Panc1 (cell line): Measurements from ENCODE around the gene TANGO2. TPM values are rescaled to one million over a fixed set of nuclear protein-coding genes. Genes with fewer than 3 reads are reported as not detected.

Source experiments
- ATAC-seq: fragments of 200-7000 bp; cut with Tn5 transposase; 2 replicates; pipeline ENCODE4 v1.9.1; 2020; ENCODE audit warnings: mild to moderate bottlenecking, moderate library complexity
- BruUV-seq: library from RNA; stranded (reverse); fragments of 400-500 nt; replicated peaks from 2 replicates; lab custom pipeline; 2021; lab: Mats Ljungman, UMichigan
- CTCF ChIA-PET: fragments of 300-600 bp; sonication (Branson Sonifier 250); formaldehyde crosslinking; loops from one replicate; lab custom pipeline; 2022; ENCODE audit warnings: antibody characterized with exemption; lab: Charles Lee
- POLR2A ChIA-PET: fragments of 300-600 bp; sonication (Branson Sonifier 250); formaldehyde crosslinking; loops from one replicate; lab custom pipeline; 2022; ENCODE audit warnings: antibody characterized with exemption; lab: Charles Lee
- DNase-seq: peaks from one replicate; pipeline ENCODE4 v3.0.0-alpha.2; 2010; ENCODE audit warnings: low read depth, low spot score
- H3K27ac ChIP-seq: 2 replicates; pipeline ENCODE4 v1.5.1; 2011; ENCODE audit warnings: mild to moderate bottlenecking, low read length, inconsistent platforms
- H3K27me3 ChIP-seq: fragments of 200-500 bp; sonication (Bioruptor generic); 2 replicates; pipeline ENCODE4 v1.6.0; 2014; ENCODE audit warnings: low read length, inconsistent platforms; ENCODE audit not compliant: control insufficient read depth, insufficient read depth
- H3K36me3 ChIP-seq: fragments of 200-500 bp; sonication (Bioruptor generic); 2 replicates; pipeline ENCODE4 v1.5.1; 2014; ENCODE audit warnings: inconsistent platforms, mild to moderate bottlenecking, low read length, moderate library complexity; ENCODE audit not compliant: control insufficient read depth, insufficient read depth
- H3K4me1 ChIP-seq: 2 replicates; pipeline ENCODE4 v1.5.1; 2011; ENCODE audit warnings: inconsistent platforms, mild to moderate bottlenecking, low read length, moderate library complexity; ENCODE audit not compliant: control insufficient read depth, insufficient read depth
- H3K4me3 ChIP-seq, 2 experiments: 2 replicates each; pipeline ENCODE4 v1.5.1; 2011 to 2012; ENCODE audit warnings: low read depth in 2 of 2, low read length in 2 of 2, mild to moderate bottlenecking in 2 of 2, inconsistent platforms in 1 of 2, moderate library complexity in 1 of 2
- H3K9me3 ChIP-seq: fragments of 200-500 bp; sonication (Bioruptor generic); 2 replicates; pipeline ENCODE4 v1.5.1; 2014; ENCODE audit warnings: low read depth, mild to moderate bottlenecking, inconsistent platforms, low read length, moderate library complexity; ENCODE audit not compliant: control insufficient read depth, insufficient read depth
- CTCF ChIP-seq: fragments of 450-650 bp; IDR thresholded peaks from 2 replicates; pipeline ENCODE4 v1.5.1; 2017; ENCODE audit warnings: mild to moderate bottlenecking
- POLR2AphosphoS5 ChIP-seq: IDR thresholded peaks from 2 replicates; pipeline ENCODE4 v1.6.1; 2012; ENCODE audit warnings: mild to moderate bottlenecking, low read depth, low read length, moderate library complexity
- REST ChIP-seq, 2 experiments: IDR thresholded peaks; 2 replicates each; pipeline ENCODE4 v1.6.1; 2011 to 2012; ENCODE audit warnings: low read depth in 2 of 2, control low read depth in 1 of 2, low read length in 1 of 2, mild to moderate bottlenecking in 1 of 2, moderate library complexity in 1 of 2; ENCODE audit not compliant: insufficient read depth in 1 of 2
- SIN3A ChIP-seq: IDR thresholded peaks from 2 replicates; pipeline ENCODE4 v1.6.1; 2012; ENCODE audit warnings: low read depth, mild to moderate bottlenecking, low read length, moderate library complexity, borderline replicate concordance; ENCODE audit not compliant: insufficient read depth
- TCF7L2 ChIP-seq: IDR thresholded peaks from 2 replicates; pipeline ENCODE4 v1.6.1; 2011; ENCODE audit warnings: mild to moderate bottlenecking, low read depth, low read length, inconsistent platforms
- in situ Hi-C: cut with HindIII; loops from 2 replicates; pipeline ENCODE4 v1.10.0; 2016; ENCODE audit warnings: low sequenced_read_pairs, low pct_unique_long_range_greater_than_20kb
- intact Hi-C: fragments of 100-400 bp; cut with micrococcal nuclease; formaldehyde crosslinking; loops from one replicate; pipeline ENCODE4 v1.10.0; 2022; ENCODE audit not compliant: unreplicated experiment
- total RNA-seq: library from RNA; stranded (reverse); gene quantifications from one replicate; pipeline ENCODE4 v1.2.1, GENCODE V29; 2021; ENCODE audit not compliant: unreplicated experiment

TANGO2 gene
- total RNA-seq, 1 experiment from 2014 or later = 32.2 TPM

GRCh38 chr22:20092477-20092854, 71.6 kb downstream of the TANGO2 start:
- CTCF ChIA-PET = no interaction called here
- H3K27me3 ChIP-seq = no peaks in the 10 kb centered on the region
- in situ Hi-C loops = no loop called here
- H3K9me3 ChIP-seq = no peaks in the 10 kb centered on the region
- H3K27ac ChIP-seq = no peak overlapping the region
- DNase-seq = no peak
- BruUV-seq = no TSS peak
- TF ChIP-seq TCF7L2 = no peak
- no peak for TF ChIP-seq REST (IDR thresholded peaks at IDR 0.05; ENCODE audit: insufficient read depth in 1 of 2, low read depth in 2 of 2, low read length in 1 of 2)
- no peak for TF ChIP-seq POLR2AphosphoS5
- no peak for TF ChIP-seq SIN3A
- no peak for TF ChIP-seq CTCF
- no peaks in the 10 kb centered on the region for H3K4me1 ChIP-seq
- H3K36me3 ChIP-seq = peaks cover 16% of the 10 kb centered on the region
- no peak overlapping the region for H3K4me3 ChIP-seq
- ATAC-seq = no peak
- POLR2A ChIA-PET = no interaction called here
- intact Hi-C loops = no loop called here

GRCh38 chr22:20093418-20094196, 72.7 kb downstream of the TANGO2 start:
- in situ Hi-C loops = no loop called here
- CTCF ChIA-PET = no interaction called here

More at GRCh38 chr22:20093418-20094196, 72.7 kb downstream of the TANGO2 start:
- Histone ChIP-seq H3K4me1 (no peaks in the 10 kb centered on the region), H3K9me3 (no peaks in the 10 kb centered on the region), H3K27me3 (no peaks in the 10 kb centered on the region), H3K36me3 (peaks cover 16% of the 10 kb centered on the region), H3K27ac (no peak overlapping the region), H3K4me3 (no peak overlapping the region)
- no TSS peak for BruUV-seq
- POLR2A ChIA-PET = no interaction called here
- no peak for ATAC-seq
- no peak for DNase-seq
- intact Hi-C loops = no loop called here
- TF ChIP-seq POLR2AphosphoS5 (no peak), CTCF (no peak), SIN3A (no peak), TCF7L2 (no peak), REST (IDR thresholded peaks at IDR 0.05; ENCODE audit: insufficient read depth in 1 of 2, low read depth in 2 of 2, low read length in 1 of 2) (no peak)
